Effector memory CD4-positive, alpha-beta T cell (primary cell): ENCODE results near the gene PRKG1.

Experiments used
- DNase-seq, 3 donors: peaks; one replicate each; pipeline ENCODE4 v3.0.0-alpha.2; 2020
- H3K27ac ChIP-seq: 2 replicates; pipeline ENCODE4 v1.7.0; 2013; ENCODE audit warnings: mild to moderate bottlenecking, low read length, moderate library complexity; ENCODE audit not compliant: insufficient read depth, poor library complexity, severe bottlenecking
- H3K27me3 ChIP-seq: replicated peaks from 2 replicates; pipeline ENCODE4 v1.7.0; 2013; ENCODE audit warnings: mild to moderate bottlenecking, low read length; ENCODE audit not compliant: insufficient read depth, control insufficient read depth, poor library complexity, severe bottlenecking
- H3K36me3 ChIP-seq: 2 replicates; pipeline ENCODE4 v1.7.0; 2013; ENCODE audit warnings: mild to moderate bottlenecking, low read length, moderate library complexity; ENCODE audit not compliant: control insufficient read depth, insufficient read depth
- H3K4me1 ChIP-seq: 2 replicates; pipeline ENCODE4 v1.7.0; 2013; ENCODE audit warnings: low read length, mild to moderate bottlenecking; ENCODE audit not compliant: control insufficient read depth, insufficient read depth, poor library complexity, severe bottlenecking
- H3K4me3 ChIP-seq: 2 replicates; pipeline ENCODE4 v1.7.0; 2013; ENCODE audit warnings: low read length, low read depth, mild to moderate bottlenecking; ENCODE audit not compliant: insufficient read depth, poor library complexity, severe bottlenecking
- H3K9me3 ChIP-seq: 2 replicates; pipeline ENCODE4 v1.7.0; 2013; ENCODE audit warnings: mild to moderate bottlenecking, low read length, moderate library complexity; ENCODE audit not compliant: control insufficient read depth

PRKG1 gene

DNA sequence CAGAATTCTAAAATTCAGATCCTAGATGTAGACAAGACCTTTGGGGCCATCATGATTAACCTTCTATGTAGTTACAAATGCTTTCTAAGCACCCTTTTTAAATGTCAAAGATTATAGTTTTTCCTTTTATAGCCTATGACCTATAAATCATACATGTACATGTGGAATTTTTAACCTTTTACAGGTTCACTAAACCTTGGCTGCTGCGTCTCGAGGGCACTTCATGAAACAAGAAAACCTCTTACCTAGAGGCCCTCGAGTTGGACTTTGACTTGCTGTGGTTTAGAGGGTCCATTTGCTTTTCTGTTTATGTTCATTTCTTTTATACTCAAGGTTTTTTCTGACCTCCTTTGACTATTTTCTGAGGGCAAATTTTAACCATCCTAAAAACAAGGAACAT, 323.0 kb downstream of the PRKG1 start:
- Histone ChIP-seq H3K4me1 (no peaks in the 10 kb centered on the region), H3K4me3 (no peak overlapping the region), H3K27me3 (no peaks in the 10 kb centered on the region), H3K36me3 (no peaks in the 10 kb centered on the region), H3K27ac (no peak overlapping the region), H3K9me3 (no peaks in the 10 kb centered on the region)
- DNase-seq = no peak

DNA sequence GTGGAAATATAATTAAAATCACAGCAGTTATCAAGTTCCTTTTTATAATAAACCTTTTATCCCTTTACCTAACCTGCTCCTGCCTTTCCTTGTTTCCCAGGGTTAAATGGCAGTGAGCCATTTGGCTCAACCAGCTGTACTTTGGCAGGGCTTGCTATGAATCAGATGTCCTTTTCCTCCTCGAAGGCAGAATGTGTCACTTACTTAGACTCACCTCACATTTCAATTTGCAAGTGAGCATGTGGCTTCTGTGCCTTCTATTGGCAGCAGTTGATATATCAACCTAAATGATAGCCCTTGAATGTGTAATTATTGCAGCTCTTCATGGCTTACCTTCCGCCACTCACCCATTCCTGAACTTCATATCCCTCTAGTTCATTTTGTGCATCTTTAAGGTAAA, 323.4 kb downstream of the PRKG1 start:
- no peak for DNase-seq
- no peaks in the 10 kb centered on the region for H3K36me3 ChIP-seq
- H3K27me3 ChIP-seq = no peaks in the 10 kb centered on the region

DNA sequence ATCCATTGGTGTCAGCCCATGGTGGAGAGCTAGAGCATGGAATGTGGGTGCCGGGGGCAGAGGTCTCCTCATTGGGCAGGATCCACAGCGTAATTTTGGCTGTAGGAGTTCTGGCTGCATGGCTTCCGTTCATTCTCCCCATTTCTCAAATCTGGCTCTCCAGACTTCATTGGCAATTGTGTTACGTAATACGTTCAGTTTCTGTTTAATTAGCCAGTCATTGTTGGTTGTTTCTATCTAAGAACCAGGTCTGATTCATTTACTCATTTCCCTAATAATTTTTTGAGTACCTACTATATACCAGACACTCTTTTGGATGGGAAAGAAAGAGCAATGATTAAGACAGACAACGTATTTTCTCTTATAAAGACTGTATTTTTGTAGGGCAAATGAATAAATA, 325.6 kb downstream of the PRKG1 start:
- Histone ChIP-seq H3K36me3 (no peaks in the 10 kb centered on the region), H3K4me3 (no peak overlapping the region)
- DNase-seq = no peak

More for the DNA sequence above, 323.4 kb downstream of the PRKG1 start:
- H3K27ac ChIP-seq = no peak overlapping the region
- H3K4me1 ChIP-seq = no peaks in the 10 kb centered on the region
- no peaks in the 10 kb centered on the region for H3K9me3 ChIP-seq
- H3K4me3 ChIP-seq = no peak overlapping the region

DNA sequence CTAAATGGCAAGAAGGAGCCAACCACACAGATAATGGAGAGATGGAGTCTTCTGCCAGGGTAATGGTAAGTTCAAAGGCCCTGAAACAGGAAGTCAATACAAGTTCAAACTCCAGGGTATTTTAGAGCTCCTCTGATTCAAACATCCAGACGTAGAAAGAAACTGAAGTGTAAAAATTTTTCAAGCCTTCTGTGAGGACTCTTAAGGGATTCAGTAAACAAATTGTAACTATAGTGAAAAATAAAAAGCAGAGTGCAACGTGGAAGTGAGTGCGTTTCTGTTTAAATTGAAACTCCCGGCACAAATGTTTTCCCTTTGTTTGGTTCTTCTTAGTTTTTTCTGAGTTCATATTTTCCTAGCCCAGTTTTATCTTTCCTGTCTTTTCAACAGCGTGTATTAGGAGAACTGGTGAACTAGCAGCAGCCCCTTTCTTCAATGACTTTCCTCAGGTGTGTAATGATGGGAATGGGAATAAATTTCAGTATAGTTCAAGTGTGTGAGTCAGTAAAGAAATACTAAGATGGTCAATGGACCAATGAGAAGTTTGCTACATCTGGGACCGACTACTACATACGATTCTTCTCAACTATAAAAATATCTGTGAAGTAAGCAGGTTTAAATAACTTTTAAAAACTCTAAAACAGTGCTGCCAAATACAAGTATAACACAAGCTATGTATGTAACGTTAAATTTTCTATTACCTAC, 326.3 kb downstream of the PRKG1 start:
- Histone ChIP-seq H3K27ac (no peak overlapping the region), H3K4me3 (no peak overlapping the region), H3K4me1 (no peaks in the 10 kb centered on the region), H3K27me3 (no peaks in the 10 kb centered on the region), H3K9me3 (no peaks in the 10 kb centered on the region), H3K36me3 (no peaks in the 10 kb centered on the region)
- no peak for DNase-seq

More for the DNA sequence above, 325.6 kb downstream of the PRKG1 start:
- Histone ChIP-seq H3K27ac (no peak overlapping the region), H3K9me3 (no peaks in the 10 kb centered on the region), H3K27me3 (no peaks in the 10 kb centered on the region), H3K4me1 (no peaks in the 10 kb centered on the region)

DNA sequence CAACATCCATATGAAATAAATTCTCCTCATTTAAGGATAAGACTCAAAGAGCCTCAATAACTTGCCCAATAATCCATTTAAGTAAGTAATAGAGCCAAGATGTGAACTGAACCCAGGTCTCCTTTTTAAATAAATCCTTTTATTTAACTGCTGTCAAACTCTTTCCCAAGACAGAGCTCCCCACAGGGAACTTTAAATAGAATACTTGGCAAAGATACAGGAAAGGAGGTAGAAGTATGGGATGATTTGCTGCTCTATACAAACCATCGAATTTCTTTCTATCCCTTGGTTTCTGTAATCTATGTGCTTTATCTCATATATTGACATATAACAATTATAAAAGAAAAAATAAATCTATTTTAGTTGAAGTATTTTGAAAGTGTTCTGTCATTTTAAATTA, 329.2 kb downstream of the PRKG1 start:
- DNase-seq = no peak
- Histone ChIP-seq H3K27ac (no peak overlapping the region), H3K36me3 (no peaks in the 10 kb centered on the region), H3K4me1 (no peaks in the 10 kb centered on the region), H3K4me3 (no peak overlapping the region), H3K27me3 (no peaks in the 10 kb centered on the region), H3K9me3 (no peaks in the 10 kb centered on the region)

DNA sequence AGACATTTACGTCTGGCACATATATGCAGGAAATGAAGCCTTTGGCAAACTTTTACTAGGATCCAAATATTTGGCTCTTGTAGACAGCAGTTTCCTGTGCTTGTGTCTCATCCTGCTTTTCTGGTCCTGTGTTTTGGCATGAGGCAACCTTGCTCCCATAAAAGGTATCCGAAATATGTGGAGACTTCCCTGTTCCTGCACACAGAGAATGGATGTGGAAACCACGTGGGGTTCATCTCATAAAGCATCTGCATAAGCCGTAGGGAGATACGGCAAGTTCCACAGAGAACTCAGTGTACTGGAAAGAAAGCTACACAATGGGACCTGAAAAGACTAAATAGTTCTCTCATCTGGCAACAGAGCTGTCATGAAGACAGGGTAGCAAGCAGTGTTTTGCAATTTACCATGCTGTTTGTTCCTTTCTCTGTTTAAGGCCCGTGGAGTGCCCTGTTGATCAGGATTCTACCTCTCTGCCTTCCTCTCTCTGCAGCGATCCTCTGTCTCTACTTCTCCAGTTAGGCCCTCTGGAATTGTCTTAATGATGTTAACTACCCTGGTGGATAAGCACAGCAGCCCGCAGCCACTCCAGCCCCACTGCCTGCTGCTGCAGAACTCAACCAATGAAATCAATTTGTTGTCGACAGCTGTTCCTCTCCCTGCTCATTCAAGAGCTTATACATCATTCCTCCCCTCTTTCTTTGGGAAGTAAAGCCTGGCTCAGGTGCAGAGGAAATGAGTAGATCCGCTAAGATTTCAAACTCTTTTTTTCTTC, 331.5 kb downstream of the PRKG1 start:
- DNase-seq = no peak
- Histone ChIP-seq H3K27me3 (no peaks in the 10 kb centered on the region), H3K4me3 (no peak overlapping the region), H3K4me1 (no peaks in the 10 kb centered on the region), H3K9me3 (no peaks in the 10 kb centered on the region), H3K27ac (no peak overlapping the region), H3K36me3 (no peaks in the 10 kb centered on the region)

DNA sequence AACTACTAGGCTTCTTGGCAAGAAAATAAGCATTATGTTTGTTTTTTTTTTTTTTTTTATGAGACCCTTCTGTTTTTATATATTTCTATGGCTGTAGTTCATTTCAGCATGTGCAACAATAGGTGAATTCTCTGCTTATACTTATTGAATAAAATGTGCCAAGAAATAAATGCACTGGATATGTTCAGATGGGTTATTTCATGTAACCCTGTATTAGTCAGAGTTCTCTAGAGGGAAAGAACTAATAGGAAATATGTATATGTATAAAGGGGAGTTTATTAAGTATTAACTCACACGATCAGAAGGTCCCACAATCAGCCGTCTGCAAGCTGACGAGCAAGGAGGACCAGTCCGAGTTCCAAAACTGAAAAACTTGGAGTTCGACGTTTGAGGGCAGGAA, 332.3 kb downstream of the PRKG1 start:
- no peaks in the 10 kb centered on the region for H3K36me3 ChIP-seq
- H3K9me3 ChIP-seq = no peaks in the 10 kb centered on the region
- H3K4me1 ChIP-seq = no peaks in the 10 kb centered on the region
- H3K27ac ChIP-seq = no peak overlapping the region
- H3K27me3 ChIP-seq = no peaks in the 10 kb centered on the region
- no peak overlapping the region for H3K4me3 ChIP-seq
- no peak for DNase-seq

DNA sequence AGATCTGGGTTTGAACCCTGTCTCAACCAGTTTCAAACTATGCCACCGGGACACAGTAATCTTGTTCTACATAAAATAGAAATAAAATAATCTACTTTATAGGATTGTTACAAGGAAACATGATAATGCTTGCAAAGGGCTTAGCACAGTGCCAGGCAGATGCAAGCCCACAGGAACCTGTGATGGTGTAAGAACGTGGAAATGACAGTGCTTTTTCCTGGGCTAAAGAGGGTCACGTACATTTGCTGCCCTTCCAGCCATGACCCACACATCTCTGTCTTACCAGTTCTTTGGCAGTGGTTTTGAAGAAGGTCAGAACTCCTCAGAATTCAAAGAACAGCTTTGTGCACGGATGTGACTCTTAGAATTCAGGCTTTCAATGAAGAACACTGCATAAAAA, 342.2 kb downstream of the PRKG1 start:
- Histone ChIP-seq H3K9me3 (no peaks in the 10 kb centered on the region), H3K4me3 (no peak overlapping the region), H3K36me3 (no peaks in the 10 kb centered on the region), H3K4me1 (no peaks in the 10 kb centered on the region), H3K27ac (no peak overlapping the region), H3K27me3 (no peaks in the 10 kb centered on the region)
- DNase-seq = no peak

DNA sequence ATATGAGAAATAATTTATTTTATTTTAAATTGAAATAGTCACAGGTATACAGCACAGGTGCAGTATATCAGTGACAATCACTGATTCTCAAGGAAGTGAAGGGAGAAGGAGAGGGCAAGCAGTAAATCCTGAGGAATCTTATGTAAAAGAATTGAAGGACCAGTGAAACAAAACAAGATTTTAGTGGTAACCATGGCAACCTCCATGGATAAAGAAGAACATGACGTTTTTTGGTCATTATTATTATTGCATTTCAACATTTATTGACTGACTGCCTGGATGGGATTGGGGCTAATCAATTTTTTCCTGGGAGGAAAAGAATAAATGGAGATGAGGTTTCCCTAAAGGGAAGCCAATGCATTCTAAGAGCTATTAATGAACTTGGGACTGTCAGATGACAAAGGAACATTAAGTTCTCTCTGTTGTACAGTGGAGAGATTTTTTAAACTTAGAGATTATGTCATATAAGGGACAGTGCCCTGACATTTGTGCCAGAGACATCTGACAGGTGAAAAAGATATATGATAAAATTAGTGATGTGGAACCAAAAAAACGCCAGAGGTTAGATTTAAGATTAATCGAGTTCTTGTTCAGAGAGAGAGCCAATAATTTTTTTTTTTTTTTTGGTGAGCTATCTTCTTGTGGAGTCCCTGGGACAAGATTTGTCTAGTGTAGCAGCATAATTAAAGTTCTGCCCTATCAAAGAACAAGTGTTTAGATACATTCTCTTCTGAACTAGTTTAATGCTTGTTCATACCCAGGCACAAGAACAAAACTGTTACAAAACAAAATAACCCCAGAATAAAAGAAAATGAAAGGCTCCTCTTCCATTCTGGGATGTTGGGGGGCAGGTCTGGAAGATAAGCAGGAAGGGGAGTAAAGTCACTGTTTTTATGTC, 345.2 kb downstream of the PRKG1 start:
- Histone ChIP-seq H3K4me3 (no peak overlapping the region), H3K27ac (no peak overlapping the region), H3K27me3 (no peaks in the 10 kb centered on the region), H3K36me3 (no peaks in the 10 kb centered on the region), H3K4me1 (no peaks in the 10 kb centered on the region), H3K9me3 (no peaks in the 10 kb centered on the region)
- DNase-seq = no peak
